Glomerular endothelial cell (primary cell): ENCODE data around the gene KIF19. TPM values are rescaled to one million over a fixed set of nuclear protein-coding genes. Genes with fewer than 3 reads are reported as not detected.
"Not testable (repeated sequence)": the region's sequence is repeated elsewhere in the genome, so short reads cannot be mapped to it uniquely, and the experiment has no call there.

Source experiments
- DNase-seq: peaks from one replicate; pipeline ENCODE4 v3.0.0-alpha.2; 2011; ENCODE audit warnings: low read depth, low spot score; ENCODE audit errors: extremely low read depth
- total RNA-seq: library from RNA; depleted of rRNA; stranded (reverse); fragments of >200 nt; gene quantifications from 2 replicates; pipeline ENCODE4 v1.2.3, GENCODE V29; 2015

The KIF19 gene
- total RNA-seq, 1 donor from 2014 or later, result 17.2 TPM

GRCh38 chr17:74383141-74383540 is 57.1 kb downstream of the KIF19 start:
- DNase-seq, result no peak

- no peak for DNase-seq
Measured at GRCh38 chr17:74385201-74385600, 59.2 kb downstream of the KIF19 start.

- DNase-seq, result no peak
Measured at GRCh38 chr17:74386386-74386785, 60.4 kb downstream of the KIF19 start.

GRCh38 chr17:74387365-74388218 is 61.6 kb downstream of the KIF19 start:
- DNase-seq, result no peak

- no peak for DNase-seq
Measured at GRCh38 chr17:74389084-74389753, 63.2 kb downstream of the KIF19 start.

GRCh38 chr17:74389937-74390679 is 64.1 kb downstream of the KIF19 start:
- DNase-seq, result no peak

- no peak for DNase-seq
Measured at GRCh38 chr17:74390680-74391653, 64.9 kb downstream of the KIF19 start.

- DNase-seq, result no peak
Measured at GRCh38 chr17:74391771-74392170, 65.7 kb downstream of the KIF19 start.

- DNase-seq, result no peak
Measured at GRCh38 chr17:74392848-74393247, 66.8 kb downstream of the KIF19 start.

- no peak for DNase-seq
Measured at GRCh38 chr17:74393346-74393942, 67.4 kb downstream of the KIF19 start.

- DNase-seq, result no peak
Measured at GRCh38 chr17:74394275-74394950, 68.4 kb downstream of the KIF19 start.

- DNase-seq, result no peak
Measured at GRCh38 chr17:74394977-74395376, 69.0 kb downstream of the KIF19 start.

GRCh38 chr17:74396567-74396966 is 70.5 kb downstream of the KIF19 start:
- DNase-seq, result no peak

GRCh38 chr17:74402048-74402447 is 76.0 kb downstream of the KIF19 start:
- DNase-seq, result no peak

GRCh38 chr17:74403512-74404137 is 77.6 kb downstream of the KIF19 start:
- DNase-seq, result no peak

- DNase-seq, result no peak
Measured at GRCh38 chr17:74404218-74404617, 78.2 kb downstream of the KIF19 start.

- DNase-seq, result no peak
Measured at GRCh38 chr17:74404789-74405188, 78.8 kb downstream of the KIF19 start.

GRCh38 chr17:74405311-74405710 is 79.3 kb downstream of the KIF19 start:
- DNase-seq, result not testable (repeated sequence)
